HG02678 (cell line): ENCODE measurements around the gene AFAP1.

Source experiments
- ATAC-seq: cut with Tn5 transposase; IDR thresholded peaks from one replicate; pipeline ENCODE4 v1.9.1; 2021; ENCODE audit warnings: mild to moderate bottlenecking, moderate library complexity; ENCODE audit not compliant: unreplicated experiment

Gene AFAP1

GRCh38 chr4:7827566-7827965 is 112.1 kb downstream of the AFAP1 start:
- no peak for ATAC-seq

- ATAC-seq = no peak
Measured at GRCh38 chr4:7826909-7827306, 112.8 kb downstream of the AFAP1 start.

- ATAC-seq = no peak
Measured at GRCh38 chr4:7826176-7826908, 113.3 kb downstream of the AFAP1 start.

- ATAC-seq = no peak
Measured at GRCh38 chr4:7824218-7824617, 115.4 kb downstream of the AFAP1 start.

GRCh38 chr4:7823416-7823824 is 116.2 kb downstream of the AFAP1 start:
- no peak for ATAC-seq

- ATAC-seq = no peak
Measured at GRCh38 chr4:7822877-7823276, 116.8 kb downstream of the AFAP1 start.

GRCh38 chr4:7822137-7822505 is 117.5 kb downstream of the AFAP1 start:
- no peak for ATAC-seq

- no peak for ATAC-seq
Measured at GRCh38 chr4:7821245-7822136, 118.2 kb downstream of the AFAP1 start.

GRCh38 chr4:7820031-7820818 is 119.4 kb downstream of the AFAP1 start:
- ATAC-seq = no peak

- no peak for ATAC-seq
Measured at GRCh38 chr4:7819446-7819845, 120.2 kb downstream of the AFAP1 start.

GRCh38 chr4:7818399-7818911 is 121.2 kb downstream of the AFAP1 start:
- no peak for ATAC-seq

- no peak for ATAC-seq
Measured at GRCh38 chr4:7817877-7818398, 121.7 kb downstream of the AFAP1 start.

GRCh38 chr4:7816771-7817170 is 122.9 kb downstream of the AFAP1 start:
- no peak for ATAC-seq

- no peak for ATAC-seq
Measured at GRCh38 chr4:7815981-7816380, 123.7 kb downstream of the AFAP1 start.

GRCh38 chr4:7815562-7815961 is 124.1 kb downstream of the AFAP1 start:
- no peak for ATAC-seq

- ATAC-seq = no peak
Measured at GRCh38 chr4:7814451-7814850, 125.2 kb downstream of the AFAP1 start.

GRCh38 chr4:7813674-7814073 is 126.0 kb downstream of the AFAP1 start:
- ATAC-seq = no peak

GRCh38 chr4:7812921-7813320 is 126.7 kb downstream of the AFAP1 start:
- ATAC-seq = no peak

GRCh38 chr4:7812231-7812857 is 127.3 kb downstream of the AFAP1 start:
- no peak for ATAC-seq

GRCh38 chr4:7811536-7812191 is 128.0 kb downstream of the AFAP1 start:
- ATAC-seq = no peak
